Left hindlimb (tissue), 1 donor: ENCODE results near the gene DENND4A.
"Not testable (repeated sequence)": the region's sequence is repeated elsewhere in the genome, so short reads cannot be mapped to it uniquely, and the experiment has no call there.

ENCODE experiments used
- DNase-seq: peaks from one replicate; pipeline ENCODE4 v3.0.0-alpha.2; 2018

The DENND4A gene

DNA sequence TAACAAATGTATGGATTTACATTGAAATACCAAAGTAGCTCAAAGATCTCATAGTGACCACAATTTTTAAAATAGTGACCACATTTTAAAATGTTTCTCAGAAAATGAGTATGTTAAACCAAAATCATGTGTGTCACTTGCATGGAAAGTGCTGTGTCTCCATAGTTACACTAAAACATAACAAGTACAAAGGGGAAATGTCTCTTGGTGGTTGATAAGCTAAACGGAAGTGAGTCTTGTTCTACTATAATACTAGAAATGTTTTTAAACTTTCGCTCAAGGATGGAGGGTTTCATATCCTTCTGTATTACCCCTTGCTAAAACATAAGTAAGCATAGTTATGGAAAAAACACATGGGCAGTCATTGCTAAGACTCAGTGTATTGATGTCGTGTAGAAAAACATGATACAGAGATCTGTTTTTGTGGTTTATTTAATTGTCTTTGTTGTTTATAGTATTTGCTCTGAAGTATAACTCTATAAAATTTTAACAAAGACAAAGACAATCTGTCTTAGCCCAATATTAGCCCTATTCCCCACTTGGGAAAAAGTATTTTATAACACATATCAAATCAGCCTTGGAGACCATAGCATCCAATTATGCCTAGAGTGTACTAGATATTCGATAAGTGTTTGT is 27.0 kb upstream of the DENND4A start:
- no peak for DNase-seq

DNA sequence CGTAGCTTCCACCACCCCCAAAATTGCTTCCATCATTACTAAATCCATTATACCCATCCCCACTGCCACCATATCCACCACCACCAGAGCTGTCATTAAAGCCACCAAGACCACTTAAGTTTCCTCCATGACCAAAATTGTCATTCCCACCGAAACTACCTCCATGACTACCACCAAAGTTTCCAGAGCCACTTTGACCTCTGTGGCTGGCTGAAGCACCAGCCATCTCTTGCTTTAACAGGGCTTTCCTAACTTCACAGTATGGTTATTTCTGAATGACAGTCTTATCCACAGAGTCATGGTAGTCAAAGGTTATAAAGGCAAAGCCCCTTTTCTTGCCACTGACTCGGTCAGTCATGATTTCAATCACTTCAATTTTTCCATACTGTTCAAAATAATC is 24.3 kb upstream of the DENND4A start:
- no peak for DNase-seq

DNA sequence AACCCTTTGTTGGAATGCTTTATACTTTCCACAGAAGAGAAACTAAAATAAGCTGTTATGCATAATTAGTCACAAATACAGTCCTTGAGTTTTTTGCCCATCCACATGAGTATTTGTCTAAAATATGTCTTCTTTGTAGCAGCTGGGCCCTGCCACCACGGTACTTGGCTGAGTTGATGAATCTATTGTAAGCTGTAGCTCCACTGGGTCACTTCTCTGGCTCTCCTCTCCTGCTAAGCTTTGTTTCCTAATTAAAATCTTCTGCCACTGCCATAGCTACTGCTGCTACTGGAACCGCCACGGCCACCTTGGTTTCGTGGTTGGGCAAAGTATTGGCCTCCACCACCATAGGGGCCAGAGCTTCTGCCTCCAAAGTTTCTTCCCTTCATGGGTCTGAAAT is 23.9 kb upstream of the DENND4A start:
- not testable (repeated sequence) for DNase-seq

DNA sequence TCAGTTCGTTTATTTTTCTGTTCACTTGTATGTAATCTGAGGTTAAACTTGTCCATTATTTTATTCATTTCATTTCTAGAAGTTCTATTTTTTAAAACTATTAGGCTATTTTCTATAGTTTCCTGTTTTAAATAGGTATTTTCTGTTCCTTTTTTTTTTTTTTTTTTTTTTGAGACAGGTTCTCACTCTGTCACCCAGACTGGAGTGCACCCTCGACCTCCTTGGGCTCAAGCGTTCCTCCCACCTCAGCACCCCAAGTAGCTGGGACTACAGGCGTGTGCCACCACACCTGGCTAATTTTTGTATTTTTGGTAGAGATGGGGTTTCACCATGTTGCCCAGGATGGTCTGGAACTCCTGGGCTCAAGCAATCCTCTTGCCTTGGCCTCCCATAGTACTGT is 22.2 kb upstream of the DENND4A start:
- not testable (repeated sequence) for DNase-seq

DNA sequence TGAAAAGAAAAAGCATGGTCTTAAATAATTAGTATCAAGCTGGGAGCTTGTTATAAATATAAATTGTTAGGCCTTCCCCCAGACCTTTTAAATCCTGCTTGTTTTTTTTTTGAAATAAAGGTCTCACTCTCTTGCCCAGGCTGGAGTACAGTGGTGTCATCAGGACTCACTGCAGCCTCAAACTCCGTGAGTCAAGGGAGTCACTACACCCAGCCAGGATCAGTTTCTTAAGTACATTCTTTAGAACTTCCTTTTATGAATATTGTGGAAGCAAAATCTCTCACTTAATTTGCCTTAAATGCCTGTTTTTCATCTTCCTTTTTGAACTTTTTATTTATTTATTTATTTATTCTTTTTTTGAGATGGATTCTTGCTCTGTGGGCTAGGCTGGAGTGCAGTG is 20.8 kb upstream of the DENND4A start:
- no peak for DNase-seq

DNA sequence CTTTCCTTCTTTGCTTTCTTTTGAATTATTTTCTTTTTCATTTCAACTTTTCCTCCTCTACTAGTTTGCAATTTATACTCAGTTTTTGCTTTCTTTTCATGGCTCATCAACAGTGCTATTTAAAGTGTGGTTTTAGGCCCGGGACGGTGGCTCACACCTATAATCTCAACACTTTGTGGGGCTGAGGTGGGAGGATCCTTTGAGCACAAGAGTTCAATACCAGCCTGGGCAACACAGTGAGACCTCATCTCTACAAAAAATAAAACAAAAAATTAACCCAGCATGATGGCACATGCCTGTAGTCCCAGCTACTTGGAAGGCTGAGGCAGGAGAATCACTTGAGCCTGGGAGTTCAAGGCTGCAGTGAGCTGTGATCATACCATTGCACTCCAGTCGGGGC is 20.4 kb upstream of the DENND4A start:
- DNase-seq, result no peak

DNA sequence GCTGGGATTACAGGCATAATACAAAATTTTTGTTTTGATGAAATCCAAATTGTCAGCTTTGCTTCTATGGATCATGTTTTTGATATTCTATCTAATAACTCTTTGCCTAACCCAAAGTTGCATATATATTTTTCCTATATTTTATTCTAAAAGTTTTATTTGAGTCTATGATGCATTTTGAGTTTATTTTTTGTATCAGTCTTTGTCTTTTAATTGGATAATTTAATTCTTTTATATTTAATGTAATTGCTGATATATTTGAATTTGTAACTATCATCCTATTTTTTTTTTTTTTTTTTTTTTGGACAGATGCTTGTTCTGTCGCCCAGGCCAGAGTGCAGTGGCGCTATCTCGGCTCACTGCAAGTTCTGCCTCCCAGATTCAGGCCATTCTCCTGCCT is 19.7 kb upstream of the DENND4A start:
- DNase-seq, result no peak

DNA sequence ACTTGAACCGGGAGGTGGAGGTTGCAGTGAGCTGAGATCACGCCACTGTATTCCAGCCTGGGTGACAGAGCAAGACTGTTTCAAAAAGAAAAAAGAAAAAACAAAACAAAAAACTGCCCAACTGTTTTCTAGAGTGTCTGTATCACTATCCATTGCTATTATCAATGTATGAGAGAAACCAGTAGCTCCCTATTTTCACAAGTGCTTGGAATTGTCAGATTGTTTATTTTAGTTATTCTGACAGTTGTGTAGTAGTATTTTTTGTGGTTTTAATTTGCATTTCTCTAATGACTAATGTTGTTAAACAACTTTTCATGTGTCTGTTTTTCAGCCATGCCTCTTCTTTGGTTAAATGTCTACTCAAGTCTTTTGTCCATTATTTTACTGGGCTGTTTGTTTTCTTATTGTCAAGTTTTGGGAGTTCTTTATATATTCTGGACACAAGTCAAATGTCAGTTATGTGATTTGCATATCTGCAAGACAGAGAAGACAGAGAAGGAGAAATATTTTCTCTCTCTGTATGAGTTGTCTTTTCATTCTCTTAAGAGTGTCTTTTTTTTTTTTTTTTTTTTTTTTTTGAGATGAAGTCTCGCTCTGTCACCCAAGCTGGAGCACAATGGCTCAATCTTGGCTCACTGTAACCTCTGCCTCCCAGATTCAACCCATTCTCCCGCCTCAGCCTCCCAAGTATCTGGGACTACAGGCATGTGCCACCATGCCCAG is 19.1 kb upstream of the DENND4A start:
- DNase-seq, result not testable (repeated sequence)

DNA sequence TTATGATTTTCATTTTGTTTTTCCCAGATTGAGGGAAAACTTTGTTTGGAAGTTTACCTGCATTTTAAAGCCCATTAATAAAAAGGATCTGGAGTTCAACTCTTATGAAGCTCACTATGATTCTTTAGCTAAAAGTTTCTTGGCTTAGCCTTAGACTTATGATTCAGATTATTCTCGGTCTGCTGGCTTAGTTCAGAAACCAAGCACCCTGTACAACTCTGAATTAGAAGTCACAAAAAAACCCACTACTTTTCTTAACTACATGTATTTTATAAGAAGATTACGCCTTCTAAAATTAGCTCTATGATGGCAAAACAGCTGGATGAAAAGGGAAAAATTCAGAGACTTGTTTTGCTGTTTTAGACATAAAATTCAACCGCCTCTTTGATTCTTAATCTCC is 14.3 kb upstream of the DENND4A start:
- no peak for DNase-seq

DNA sequence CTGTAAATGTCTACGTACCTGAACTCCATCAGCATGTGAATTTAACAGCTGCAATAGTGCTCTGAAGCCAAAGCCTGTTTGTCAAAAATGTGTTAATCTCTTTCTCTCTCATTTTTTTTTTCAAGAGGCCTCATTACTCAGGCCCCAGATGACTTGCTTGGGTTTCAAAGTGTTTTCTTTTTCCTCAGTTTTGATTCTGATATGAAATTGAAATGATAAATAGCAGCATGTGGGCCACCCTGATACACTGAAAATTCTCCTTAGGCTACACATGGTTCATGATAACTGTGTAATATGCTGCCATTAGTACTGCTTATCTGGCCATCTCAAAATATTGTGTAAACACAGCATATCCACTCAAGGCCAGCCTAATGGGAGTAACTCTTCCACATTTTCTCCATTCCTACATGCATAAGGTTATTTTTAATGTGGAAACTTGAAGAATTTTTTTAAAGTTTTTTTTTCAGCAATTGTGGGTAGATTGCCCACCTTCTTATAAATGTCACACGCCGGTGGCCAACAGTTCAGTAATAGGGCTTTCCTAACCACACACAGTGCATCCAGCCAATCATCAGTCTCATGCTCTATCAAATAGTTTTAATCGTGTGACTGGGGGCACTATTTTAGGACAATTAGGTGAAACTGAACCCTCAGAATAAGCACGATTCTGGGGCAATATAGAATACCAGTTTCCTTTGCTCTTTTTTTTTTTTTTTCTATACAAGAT is 13.1 kb upstream of the DENND4A start:
- DNase-seq, result no peak

DNA sequence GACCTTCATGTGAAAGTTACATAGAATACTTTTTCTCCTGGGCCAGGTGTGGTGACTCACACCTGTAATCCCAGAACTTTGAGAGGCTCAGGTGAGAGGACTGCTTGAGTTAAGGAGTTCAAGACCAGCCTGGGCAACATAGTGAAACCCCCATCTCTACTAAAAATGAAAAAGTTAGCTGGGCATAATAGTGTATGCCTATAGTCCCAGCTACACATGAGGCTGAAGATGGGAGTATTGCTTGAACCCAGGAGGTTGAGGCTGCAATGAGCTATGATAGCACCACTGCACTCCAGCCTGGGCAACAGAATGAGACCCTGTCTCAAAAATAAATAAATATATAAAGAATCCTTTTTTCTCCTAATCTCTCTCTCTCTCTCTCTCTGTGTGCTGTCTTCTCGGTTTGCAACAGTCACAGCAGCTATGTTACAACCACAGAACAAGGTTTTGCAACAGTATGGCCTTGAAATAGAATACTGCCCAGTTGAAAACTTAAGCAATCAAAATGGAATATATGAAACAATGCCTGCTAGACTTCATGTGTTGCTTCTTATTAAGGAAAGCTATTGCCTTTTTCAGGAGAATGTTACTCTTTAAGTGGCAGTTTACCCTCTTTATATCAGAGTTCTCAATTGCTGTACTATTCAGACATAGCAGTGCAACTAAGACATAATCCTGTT is 12.3 kb upstream of the DENND4A start:
- no peak for DNase-seq

DNA sequence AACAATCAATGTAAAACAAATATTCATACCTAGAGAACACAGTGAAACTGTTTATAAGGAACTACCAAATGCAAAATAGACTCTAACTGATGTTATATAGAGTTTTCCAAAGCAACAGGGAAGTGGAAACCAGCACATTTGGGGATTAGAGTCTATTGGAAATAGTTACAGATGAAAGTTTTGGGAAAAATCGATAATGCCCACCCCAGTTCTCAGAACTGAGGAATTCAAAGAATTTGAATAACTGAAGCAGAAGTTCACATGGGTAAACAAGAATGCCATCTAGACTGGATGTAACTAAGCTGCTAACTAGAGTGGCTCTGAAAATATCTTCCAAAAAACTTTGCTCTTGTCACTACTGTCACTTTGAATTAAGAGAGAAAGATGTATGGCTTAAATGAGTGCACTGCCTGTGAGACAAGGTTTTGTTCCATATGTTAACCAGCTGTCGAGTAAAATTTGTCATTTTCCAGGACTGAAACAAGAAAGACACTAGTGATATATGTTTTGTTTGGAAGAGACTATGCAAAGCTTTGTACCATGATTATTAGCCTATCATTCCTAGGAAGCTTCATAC is 9.2 kb upstream of the DENND4A start:
- DNase-seq, result no peak

DNA sequence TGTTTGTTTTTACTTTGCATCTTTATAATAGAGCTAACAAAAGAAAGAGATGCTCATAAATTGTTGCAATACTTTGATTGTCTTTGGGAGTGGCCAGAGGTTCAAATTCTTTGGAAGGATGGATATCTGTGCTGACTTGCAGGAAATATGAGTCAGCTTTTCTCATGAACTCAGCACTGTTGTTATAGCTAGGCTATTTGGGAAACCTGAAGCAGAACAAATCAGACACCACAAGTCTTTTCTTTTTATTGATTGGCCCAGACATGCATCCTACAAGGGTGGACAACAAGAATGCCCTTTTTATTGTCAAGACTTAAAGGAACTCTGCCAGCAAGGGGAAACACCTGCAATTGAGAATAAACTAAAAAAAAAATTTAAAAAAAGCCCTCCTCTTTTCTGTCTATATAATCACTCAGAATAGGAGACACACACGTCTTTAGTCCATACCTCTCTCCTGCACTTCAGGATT is 4.6 kb upstream of the DENND4A start:
- DNase-seq, result no peak

DNA sequence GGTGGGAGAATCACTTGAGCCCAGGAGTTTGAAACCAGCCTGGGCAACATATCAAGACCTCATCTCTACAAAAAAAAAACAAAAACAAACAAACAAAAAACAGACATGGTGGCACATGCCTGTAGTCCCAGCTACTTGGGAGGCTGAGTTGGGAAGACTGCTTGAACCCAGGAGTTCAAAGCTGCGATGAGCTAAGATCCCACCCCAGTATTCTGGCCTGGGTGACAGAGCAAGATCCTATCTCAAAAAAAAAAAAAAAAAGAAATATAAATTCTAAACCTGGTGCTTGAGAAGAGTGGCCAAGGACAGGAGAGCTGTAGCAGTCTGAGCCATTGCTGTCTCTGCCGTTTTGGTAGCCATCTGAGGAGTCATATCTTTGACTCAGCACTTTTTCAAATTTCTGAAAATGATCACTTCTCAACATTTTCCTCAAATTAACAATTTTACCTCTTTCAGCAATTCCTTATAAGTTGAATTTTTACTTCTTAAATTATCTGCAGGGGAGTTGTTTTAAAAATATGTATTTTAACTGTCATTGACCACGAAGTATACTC is 3.6 kb upstream of the DENND4A start:
- no peak for DNase-seq

DNA sequence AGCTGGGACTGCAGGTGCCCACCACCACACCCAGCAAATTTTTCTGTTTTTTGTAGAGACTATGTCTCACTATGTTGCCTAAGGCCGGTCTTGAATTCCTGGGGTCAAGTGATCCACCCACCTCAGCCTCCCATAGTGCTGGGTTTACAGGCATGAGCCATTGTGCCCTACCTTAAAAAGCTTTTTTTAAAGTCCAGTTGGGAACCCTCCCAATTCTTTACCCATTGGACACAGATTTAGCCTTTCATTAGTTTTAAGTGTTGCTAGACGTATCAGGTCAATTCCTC is 1.7 kb upstream of the DENND4A start:
- DNase-seq, result no peak

DNA sequence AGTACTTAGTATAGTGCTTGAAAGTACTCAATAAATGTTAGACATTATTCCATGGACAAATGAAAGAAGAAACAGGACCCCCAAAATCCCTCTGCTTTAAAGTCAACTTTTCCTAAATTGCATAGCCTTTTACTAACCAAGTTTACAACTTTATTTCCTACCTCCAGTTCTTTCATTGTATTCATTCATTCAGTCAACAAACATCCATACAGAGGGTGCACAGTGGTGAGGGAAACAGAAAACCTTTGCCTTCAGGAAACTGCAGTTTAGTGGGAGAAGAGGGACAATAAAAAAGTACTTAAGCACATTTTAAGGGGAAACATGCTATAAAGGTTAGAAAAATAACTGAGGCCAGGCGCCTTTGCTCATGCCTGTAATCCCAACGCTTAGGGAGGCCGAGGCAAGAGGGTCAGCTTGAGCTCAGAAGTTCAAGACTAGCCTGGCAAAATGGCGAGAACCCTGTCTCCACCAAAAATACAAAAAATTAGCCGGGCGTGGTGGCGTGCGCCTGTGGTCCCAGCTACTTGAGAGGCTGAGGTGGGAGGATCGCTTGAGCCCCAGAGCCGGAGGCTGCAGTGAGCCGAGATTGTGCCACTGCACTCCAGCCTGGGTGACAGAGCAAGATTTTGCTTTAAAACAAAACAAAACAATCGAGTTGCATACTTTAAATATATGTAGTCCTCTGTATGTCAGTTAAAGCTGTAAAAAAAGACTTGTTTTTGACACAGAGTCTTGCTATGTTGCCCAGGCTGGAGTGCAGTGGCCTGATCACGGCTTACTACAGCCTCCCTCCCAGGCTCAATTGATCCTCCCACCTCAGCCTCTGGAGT is 1.1 kb upstream of the DENND4A start:
- no peak for DNase-seq

DNA sequence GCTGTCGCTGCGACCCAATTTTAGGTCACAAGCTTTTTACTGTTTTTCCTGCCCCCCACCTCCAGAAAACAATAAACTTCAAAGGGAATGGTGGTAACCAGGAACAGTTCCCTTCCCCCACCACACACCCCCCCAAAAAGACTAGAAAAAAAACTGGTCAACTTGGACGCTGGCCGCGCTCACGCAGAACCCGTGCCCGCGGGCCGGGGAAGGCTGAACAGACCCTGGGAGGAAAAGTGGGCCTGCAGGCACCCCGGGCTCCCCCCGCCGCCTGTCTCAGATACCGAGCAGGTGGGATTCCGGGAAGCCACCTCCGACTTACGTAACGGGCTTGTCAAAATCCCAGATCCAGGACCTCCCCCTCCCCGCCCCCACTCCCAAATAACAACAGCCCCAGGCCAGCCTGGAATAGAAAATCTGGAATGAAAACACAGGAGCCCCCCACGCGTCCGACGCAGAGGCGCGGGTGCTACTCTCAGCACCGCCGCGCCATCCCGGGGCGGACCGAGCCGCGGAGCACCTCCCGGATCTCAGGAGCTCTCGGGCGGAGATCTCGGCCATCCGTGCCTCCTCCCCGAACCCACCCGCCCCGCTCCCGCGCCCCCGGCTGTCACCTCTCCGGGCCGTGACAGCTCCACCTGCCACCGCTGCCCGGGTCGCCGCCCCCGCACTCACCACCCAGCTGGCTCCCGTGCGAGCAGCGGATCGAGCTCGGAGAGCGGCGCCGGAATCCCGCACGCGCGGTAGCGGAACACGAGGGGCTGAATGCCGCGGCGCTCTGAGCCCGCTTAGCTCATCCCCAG is 557 bp downstream of the DENND4A start:
- peak; percentile 79 for DNase-seq

DNA sequence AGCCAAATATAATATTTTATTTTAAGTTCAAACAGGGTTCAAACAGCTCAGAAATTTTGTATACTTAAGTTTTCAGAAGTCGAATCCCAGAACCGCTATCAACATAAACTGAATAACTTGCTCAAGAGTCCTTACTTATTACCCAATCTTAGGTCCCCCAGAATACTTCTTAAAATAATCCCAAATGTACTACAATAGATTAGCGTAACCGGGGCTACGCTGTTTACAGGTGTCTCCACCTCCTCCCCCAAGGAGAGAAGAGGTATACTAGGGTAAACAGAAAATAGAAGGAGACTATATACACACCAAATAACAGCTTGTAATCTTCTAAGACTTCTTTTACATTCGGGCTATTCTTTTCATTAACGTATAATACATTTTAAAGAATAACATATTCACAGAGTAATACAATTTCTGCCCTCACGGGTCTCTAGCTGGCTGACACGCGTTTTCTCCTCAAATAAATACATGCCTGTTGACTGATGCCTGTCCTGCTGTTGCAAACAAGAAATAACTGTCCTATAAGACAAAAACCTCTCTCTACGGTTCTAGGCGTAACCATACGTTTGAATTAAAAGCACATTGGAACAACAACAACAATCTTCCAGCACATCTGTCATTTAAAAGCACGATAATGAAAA is 1.3 kb downstream of the DENND4A start:
- no peak for DNase-seq

DNA sequence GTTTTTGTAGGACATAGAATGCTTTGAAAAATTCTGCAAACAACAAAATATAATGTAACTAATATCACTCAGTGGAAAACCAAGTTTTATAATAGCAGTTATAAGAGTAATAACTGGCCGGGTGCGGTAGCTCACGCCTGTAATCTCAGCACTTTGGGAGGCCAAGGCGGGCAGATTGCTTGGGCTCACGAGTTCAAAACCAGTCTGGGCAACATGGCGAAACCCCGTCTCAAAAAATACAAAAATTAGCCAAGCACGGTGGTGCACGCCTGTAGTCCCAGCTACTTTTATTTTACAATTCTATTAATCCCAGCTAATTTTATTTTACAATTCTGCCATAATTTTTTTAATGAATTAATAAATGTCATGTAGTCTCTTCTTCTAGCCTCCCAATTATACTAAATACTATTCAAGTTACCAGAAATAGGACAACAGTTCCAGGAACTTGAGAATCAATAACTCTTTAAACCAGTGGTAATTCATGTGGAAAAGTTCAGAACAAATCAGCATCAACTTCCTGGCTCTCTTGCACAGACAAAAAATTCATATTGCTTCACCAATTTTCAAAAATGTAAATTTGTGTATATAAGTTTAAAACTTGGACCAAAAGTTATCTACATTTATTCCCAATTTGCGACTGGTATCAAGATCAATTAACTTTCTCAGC is 2.2 kb downstream of the DENND4A start:
- no peak for DNase-seq

DNA sequence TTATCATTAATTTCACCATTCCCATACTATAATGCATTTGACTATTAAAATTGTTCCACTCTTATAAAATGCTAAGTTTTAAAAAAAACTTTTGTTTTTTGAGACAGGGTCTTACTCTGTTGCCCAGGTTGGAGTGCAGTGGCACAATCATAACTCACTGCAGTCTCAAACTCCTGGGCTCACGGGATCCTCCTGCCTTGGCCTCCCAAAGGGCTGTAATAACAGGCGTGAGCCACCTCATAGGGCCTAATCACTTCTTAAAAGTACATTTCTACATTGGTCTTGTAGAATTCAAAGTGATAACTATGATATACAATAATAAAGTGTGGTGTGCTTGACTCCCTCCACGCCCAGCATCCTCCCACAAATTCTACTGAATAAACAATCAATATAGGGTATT is 3.0 kb downstream of the DENND4A start:
- no peak for DNase-seq
